H1 (cell line): ENCODE measurements around the gene PLEKHM3. TPM values are rescaled to one million over a fixed set of nuclear protein-coding genes. Genes with fewer than 3 reads are reported as not detected.

ENCODE experiments used
- CTCF ChIA-PET: fragments of 300-600 bp; sonication (Branson Sonifier 250); formaldehyde crosslinking; loops from one replicate; lab custom pipeline; 2021; ENCODE audit not compliant: partially characterized antibody; lab: Charles Lee
- POLR2A ChIA-PET: fragments of 300-600 bp; sonication (Branson Sonifier 250); formaldehyde crosslinking; loops from one replicate; lab custom pipeline; 2021; ENCODE audit warnings: inconsistent platforms; ENCODE audit not compliant: partially characterized antibody; lab: Charles Lee
- DNase-seq, 2 experiments: peaks; one replicate each; pipeline versions ENCODE4 v3.0.0 to v3.0.0-alpha.2; 2010 to 2022; ENCODE audit warnings: low spot score in 2 of 2, low read depth in 1 of 2, mixed read lengths in 1 of 2
- FAIRE-seq: peaks from 2 replicates; lab custom pipeline; 2011; peaks lifted over from hg19 to GRCh38; lab: Jason Lieb, UNC
- H2AFZ ChIP-seq: 2 replicates; pipeline ENCODE4 v1.8.1; 2012; ENCODE audit warnings: low read length, inconsistent platforms
- H2AK5ac ChIP-seq: 2 replicates; pipeline ENCODE4 v1.6.1; 2013; ENCODE audit warnings: low read depth, low read length
- H2BK120ac ChIP-seq: replicated peaks from 2 replicates; pipeline ENCODE3; 2013; ENCODE audit warnings: low read depth, low read length, inconsistent platforms
- H2BK12ac ChIP-seq: 2 replicates; pipeline ENCODE4 v1.6.1; 2013; ENCODE audit warnings: low read depth, low read length
- H2BK15ac ChIP-seq: 2 replicates; pipeline ENCODE4 v1.6.1; 2013; ENCODE audit warnings: low read length
- H2BK20ac ChIP-seq: 2 replicates; pipeline ENCODE4 v1.6.1; 2013; ENCODE audit warnings: low read length
- H2BK5ac ChIP-seq: 2 replicates; pipeline ENCODE4 v1.6.1; 2013; ENCODE audit warnings: low read depth, low read length
- H3K14ac ChIP-seq: 2 replicates; pipeline ENCODE4 v1.6.1; 2013; ENCODE audit warnings: inconsistent platforms; ENCODE audit not compliant: insufficient read length
- H3K18ac ChIP-seq: 2 replicates; pipeline ENCODE4 v1.6.1; 2013; ENCODE audit warnings: low read length; ENCODE audit errors: extremely low read depth
- H3K23ac ChIP-seq: 2 replicates; pipeline ENCODE4 v1.6.1; 2013; ENCODE audit warnings: inconsistent platforms; ENCODE audit not compliant: insufficient read length
- H3K23me2 ChIP-seq: 2 replicates; pipeline ENCODE4 v1.6.1; 2013; ENCODE audit warnings: low read depth, low read length
- H3K27ac ChIP-seq: 2 replicates; pipeline ENCODE4 v1.6.1; 2011; ENCODE audit warnings: low read depth, low read length, inconsistent platforms
- H3K27me3 ChIP-seq, 4 experiments: replicated peaks in 1 of 4; 1 replicate in 1 of 4; 2 replicates in 3 of 4; pipeline versions ENCODE4 v1.6.1 to v1.8.1; 2011 to 2013; ENCODE audit warnings: low read length in 3 of 4, mild to moderate bottlenecking in 3 of 4, inconsistent platforms in 2 of 4, mixed read lengths in 2 of 4, moderate library complexity in 1 of 4; ENCODE audit not compliant: control insufficient read depth in 3 of 4, insufficient read depth in 3 of 4; ENCODE audit errors: extremely low read depth in 1 of 4
- H3K36me3 ChIP-seq, 4 experiments: 2 replicates each; pipeline versions ENCODE4 v1.6.1 to v1.8.1; 2011 to 2013; ENCODE audit warnings: mild to moderate bottlenecking in 4 of 4, low read length in 3 of 4, moderate library complexity in 2 of 4, control low read depth in 1 of 4, inconsistent platforms in 1 of 4; ENCODE audit not compliant: insufficient read depth in 4 of 4, control insufficient read depth in 2 of 4
- H3K4ac ChIP-seq: replicated peaks from 2 replicates; pipeline ENCODE3; 2013; ENCODE audit warnings: low read length, low read depth, mixed read lengths, inconsistent platforms; ENCODE audit not compliant: insufficient read length
- H3K4me1 ChIP-seq, 4 experiments: replicated peaks in 1 of 4; 1 replicate in 1 of 4; 2 replicates in 3 of 4; pipeline versions ENCODE4 v1.6.1 to v1.8.1; 2011 to 2013; ENCODE audit warnings: low read length in 3 of 4, inconsistent platforms in 2 of 4, mixed read lengths in 1 of 4; ENCODE audit not compliant: insufficient read depth in 4 of 4, control insufficient read depth in 3 of 4
- H3K4me2 ChIP-seq, 2 experiments: 2 replicates each; pipeline versions ENCODE4 v1.6.1 to v1.8.1; 2011 to 2013; ENCODE audit warnings: low read depth in 2 of 2, low read length in 2 of 2, control low read depth in 1 of 2, inconsistent platforms in 1 of 2, mild to moderate bottlenecking in 1 of 2; ENCODE audit not compliant: insufficient read depth in 1 of 2
- H3K4me3 ChIP-seq, 4 experiments: fragments of 200-600, 300-600 bp in 1 of 4; sonication (generic), shearing (Covaris generic), sonication (Bioruptor Twin) in 1 of 4; 2 replicates each; pipeline versions ENCODE4 v1.5.1 to v1.8.1; 2011 to 2016; ENCODE audit warnings: low read length in 4 of 4, low read depth in 3 of 4, control low read depth in 2 of 4, inconsistent platforms in 2 of 4, mild to moderate bottlenecking in 2 of 4, mixed read lengths in 1 of 4, moderate library complexity in 1 of 4; ENCODE audit not compliant: insufficient read depth in 2 of 4; ENCODE audit errors: extremely low read depth in 1 of 4
- H3K56ac ChIP-seq: replicated peaks from 2 replicates; pipeline ENCODE3; 2013; ENCODE audit warnings: low read depth, mild to moderate bottlenecking, mixed read lengths, low read length, inconsistent platforms; ENCODE audit not compliant: insufficient read length
- H3K79me1 ChIP-seq: 2 replicates; pipeline ENCODE4 v1.6.1; 2013; ENCODE audit warnings: low read depth, low read length, control low read depth
- H3K79me2 ChIP-seq, 2 experiments: 2 replicates each; pipeline versions ENCODE4 v1.6.1 to v1.8.1; 2012 to 2013; ENCODE audit warnings: low read length in 2 of 2, mild to moderate bottlenecking in 2 of 2, inconsistent platforms in 1 of 2; ENCODE audit not compliant: insufficient read depth in 2 of 2, control insufficient read depth in 1 of 2
- H3K9ac ChIP-seq, 4 experiments: replicated peaks in 1 of 4; 1 replicate in 1 of 4; 2 replicates in 3 of 4; pipeline versions ENCODE4 v1.6.1 to v1.8.1; 2011 to 2013; ENCODE audit warnings: low read depth in 3 of 4, low read length in 3 of 4, control low read depth in 2 of 4, mild to moderate bottlenecking in 2 of 4, moderate library complexity in 2 of 4, inconsistent platforms in 1 of 4; ENCODE audit errors: extremely low read depth in 1 of 4
- H3K9me3 ChIP-seq, 2 experiments: 2 replicates each; pipeline versions ENCODE4 v1.6.1 to v1.8.1; 2012 to 2013; ENCODE audit warnings: mild to moderate bottlenecking in 2 of 2, moderate library complexity in 2 of 2, control low read depth in 1 of 2, inconsistent platforms in 1 of 2, low read depth in 1 of 2, low read length in 1 of 2, mixed read lengths in 1 of 2; ENCODE audit not compliant: insufficient read depth in 2 of 2
- H4K20me1 ChIP-seq, 2 experiments: replicated peaks in 1 of 2; 2 replicates each; pipeline versions ENCODE3 to v1.8.1; 2011 to 2013; ENCODE audit warnings: inconsistent platforms in 2 of 2, low read length in 2 of 2, mild to moderate bottlenecking in 1 of 2; ENCODE audit not compliant: insufficient read depth in 2 of 2, control insufficient read depth in 1 of 2
- H4K5ac ChIP-seq: 2 replicates; pipeline ENCODE4 v1.6.1; 2013; ENCODE audit warnings: low read length, low read depth, mixed read lengths, inconsistent platforms; ENCODE audit not compliant: insufficient read length
- H4K8ac ChIP-seq: 2 replicates; pipeline ENCODE4 v1.8.0; 2013; ENCODE audit warnings: mild to moderate bottlenecking, moderate library complexity, low read length, inconsistent platforms; ENCODE audit not compliant: insufficient read depth; ENCODE audit errors: extremely low read depth
- H4K91ac ChIP-seq: replicated peaks from 2 replicates; pipeline ENCODE3; 2013; ENCODE audit warnings: low read length, mixed read lengths, inconsistent platforms; ENCODE audit not compliant: insufficient read length
- ATF2 ChIP-seq: IDR thresholded peaks from 2 replicates; pipeline ENCODE4 v1.6.1; 2012; ENCODE audit warnings: low read length, inconsistent platforms
- BACH1 ChIP-seq: IDR thresholded peaks from 2 replicates; pipeline ENCODE4 v1.6.1; 2012; ENCODE audit warnings: low read length, improper control_type of control experiment
- EP300 ChIP-seq, 2 experiments: IDR thresholded peaks; 1 replicate in 1 of 2; 2 replicates in 1 of 2; pipeline ENCODE4 v1.6.1; 2011 to 2012; ENCODE audit warnings: low read depth in 2 of 2, low read length in 2 of 2, mild to moderate bottlenecking in 2 of 2, borderline replicate concordance in 1 of 2, inconsistent platforms in 1 of 2, moderate library complexity in 1 of 2
- EZH2 ChIP-seq: fragments of 200-600 bp; sonication (generic); IDR thresholded peaks from 2 replicates; pipeline ENCODE4 v1.7.1; 2012; ENCODE audit warnings: low read depth, mild to moderate bottlenecking, moderate library complexity, low read length, inconsistent platforms; ENCODE audit not compliant: severe bottlenecking
- HDAC6 ChIP-seq: IDR thresholded peaks from one replicate; pipeline ENCODE4 v1.7.1; 2012; ENCODE audit warnings: low read depth, mild to moderate bottlenecking, inconsistent platforms, low read length, moderate library complexity
- KDM5A ChIP-seq: fragments of 200-600 bp; IDR thresholded peaks from 2 replicates; pipeline ENCODE4 v1.7.1; 2012; ENCODE audit warnings: mild to moderate bottlenecking, low read length, inconsistent platforms, mixed read lengths
- NANOG ChIP-seq: IDR thresholded peaks from 2 replicates; pipeline ENCODE4 v1.6.1; 2011; ENCODE audit warnings: low read length, low read depth, mild to moderate bottlenecking, inconsistent platforms; ENCODE audit not compliant: insufficient read depth, poor library complexity, severe bottlenecking
- POLR2A ChIP-seq, 2 experiments: IDR thresholded peaks; 1 replicate in 1 of 2; 2 replicates in 1 of 2; pipeline ENCODE4 v1.6.1; 2011; ENCODE audit warnings: low read depth in 2 of 2, low read length in 2 of 2, mild to moderate bottlenecking in 2 of 2; ENCODE audit errors: control extremely low read depth in 1 of 2
- RXRA ChIP-seq: IDR thresholded peaks from 2 replicates; pipeline ENCODE4 v1.6.1; 2011; ENCODE audit warnings: low read depth, mild to moderate bottlenecking, low read length, moderate library complexity; ENCODE audit not compliant: insufficient read depth
- SIN3A ChIP-seq, 2 experiments: IDR thresholded peaks in 1 of 2; conservative IDR thresholded peaks in 1 of 2; 2 replicates each; pipeline ENCODE4 v1.6.1; 2011 to 2012; ENCODE audit warnings: low read length in 2 of 2, improper control_type of control experiment in 1 of 2, low read depth in 1 of 2, mild to moderate bottlenecking in 1 of 2
- SP1 ChIP-seq: IDR thresholded peaks from 2 replicates; pipeline ENCODE4 v1.6.1; 2011; ENCODE audit warnings: low read depth, low read length
- TBP ChIP-seq: IDR thresholded peaks from 2 replicates; pipeline ENCODE4 v1.6.1; 2011; ENCODE audit warnings: low read depth, low read length, improper control_type of control experiment
- YY1 ChIP-seq: IDR thresholded peaks from 2 replicates; pipeline ENCODE4 v1.6.1; 2011; ENCODE audit warnings: low read depth, mild to moderate bottlenecking, low read length
- WGBS, 2 experiments: shearing (Covaris generic) in 1 of 2; methylation state at CpG; one replicate each; pipeline versions ENCODE4 v1.1.6 to v1.1.7; 2013 to 2015; ENCODE audit warnings: low lambda C conversion rate in 2 of 2, mixed read lengths in 2 of 2, inconsistent platforms in 1 of 2, low coverage in 1 of 2, missing lambda C conversion rate in 1 of 2; ENCODE audit not compliant: insufficient replicate concordance in 2 of 2, insufficient coverage in 1 of 2, insufficient read length in 1 of 2; ENCODE audit errors: extremely low coverage in 1 of 2, missing lambda C conversion rate in 1 of 2; 5-methylcytosine and 5-hydroxymethylcytosine counted together
- polyA plus RNA-seq, 7 experiments: library from polyadenylated mRNA; depleted of rRNA in 3 of 7; stranded (reverse) in 5 of 7; unstranded in 2 of 7; fragments of >200 nt in 5 of 7; fragments of 200-250 nt in 2 of 7; gene quantifications; 1 replicate in 5 of 7; 2 replicates in 1 of 7; 4 replicates in 1 of 7; pipeline versions ENCODE4 v1.2.1 to v1.2.3, GENCODE V29; 2011 to 2013; ENCODE audit warnings: missing spikeins in 2 of 7, mixed read lengths in 2 of 7
- total RNA-seq: library from RNA; stranded (reverse); fragmentation: NEBNext Ultra II Directional; extraction: Animal tissue kit (Norgen Biotek cat#: 25700); gene quantifications from 2 replicates; pipeline ENCODE4 v1.2.1, GENCODE V29; 2021

The PLEKHM3 gene
- total and polyA plus RNA-seq, 2 of the 8 experiments (the other 6 are each of a cell fraction or from before 2014, with no cell fraction given): 2.3 to 5.8 TPM

GRCh38 chr2:208017721-208018120 is 7.6 kb downstream of the PLEKHM3 start:
- H3K14ac ChIP-seq: no peak overlapping the region
- no peaks in the 10 kb centered on the region for H3K79me2 ChIP-seq
- no peak overlapping the region for H3K4ac ChIP-seq
- H4K91ac ChIP-seq: no peak overlapping the region
- no peak overlapping the region for H2AFZ ChIP-seq
- no peaks in the 10 kb centered on the region for H3K27me3 ChIP-seq
- no peaks in the 10 kb centered on the region for H3K4me1 ChIP-seq
- H3K36me3 ChIP-seq: no peaks in the 10 kb centered on the region
- H2BK12ac ChIP-seq: no peak overlapping the region
- FAIRE-seq: no peak
- H3K27ac ChIP-seq: no peak overlapping the region
- CTCF ChIA-PET: interaction anchor here (0.8 to 11.0 kb wide), 2 partner anchors 11 to 22 kb away, joined by 3 to 73 read pairs; no protein-coding TSS in a partner anchor
- no peak overlapping the region for H2AK5ac ChIP-seq
- no peak overlapping the region for H3K4me3 ChIP-seq
- H4K5ac ChIP-seq: no peak overlapping the region
- no peak overlapping the region for H3K9ac ChIP-seq
- WGBS, 2 experiments: 89% methylated on average over 5 of the region's 5 CpGs; no CpG with 5 or more reads in 1 of the 2 experiments
- TF ChIP-seq KDM5A (no peak), NANOG (no peak), YY1 (no peak), SIN3A (conservative IDR thresholded peaks at IDR 0.05 in 1 of 2, IDR thresholded peaks at IDR 0.05 in 1 of 2; ENCODE audit: low read depth in 1 of 2, low read length in 2 of 2) (no peak), SP1 (no peak), POLR2A (IDR thresholded peaks at IDR 0.05; ENCODE audit: control extremely low read depth in 1 of 2, low read depth in 2 of 2, low read length in 2 of 2) (no peak), BACH1 (no peak), EP300 (IDR thresholded peaks at IDR 0.05; ENCODE audit: borderline replicate concordance in 1 of 2, low read depth in 2 of 2, low read length in 2 of 2) (no peak), RXRA (no peak), EZH2 (no peak), ATF2 (no peak), HDAC6 (no peak), TBP (no peak)
- TF ChIP-seq, all 59 proteins: peak for 0
- Histone ChIP-seq H3K9me3 (no peaks in the 10 kb centered on the region), H3K23me2 (no peaks in the 10 kb centered on the region), H3K23ac (no peak overlapping the region), H4K8ac (no peak overlapping the region), H3K18ac (no peak overlapping the region), H3K79me1 (no peaks in the 10 kb centered on the region), H2BK20ac (no peak overlapping the region), H2BK15ac (no peak overlapping the region), H4K20me1 (no peaks in the 10 kb centered on the region), H2BK5ac (no peak overlapping the region), H3K56ac (no peak overlapping the region), H2BK120ac (no peak overlapping the region), H3K4me2 (no peak overlapping the region)
- DNase-seq: no peak
- POLR2A ChIA-PET: interaction anchor here (2.1 kb wide), 1 partner anchor 12 kb away, joined by 7 read pairs; no protein-coding TSS in a partner anchor
